HG02678 (cell line): ENCODE results near the gene TRIP4.
"Not testable (repeated sequence)": the region's sequence is repeated elsewhere in the genome, so short reads cannot be mapped to it uniquely, and the experiment has no call there.

Experiments used
- ATAC-seq: cut with Tn5 transposase; IDR thresholded peaks from one replicate; pipeline ENCODE4 v1.9.1; 2021; ENCODE audit warnings: mild to moderate bottlenecking, moderate library complexity; ENCODE audit not compliant: unreplicated experiment

TRIP4 gene

DNA sequence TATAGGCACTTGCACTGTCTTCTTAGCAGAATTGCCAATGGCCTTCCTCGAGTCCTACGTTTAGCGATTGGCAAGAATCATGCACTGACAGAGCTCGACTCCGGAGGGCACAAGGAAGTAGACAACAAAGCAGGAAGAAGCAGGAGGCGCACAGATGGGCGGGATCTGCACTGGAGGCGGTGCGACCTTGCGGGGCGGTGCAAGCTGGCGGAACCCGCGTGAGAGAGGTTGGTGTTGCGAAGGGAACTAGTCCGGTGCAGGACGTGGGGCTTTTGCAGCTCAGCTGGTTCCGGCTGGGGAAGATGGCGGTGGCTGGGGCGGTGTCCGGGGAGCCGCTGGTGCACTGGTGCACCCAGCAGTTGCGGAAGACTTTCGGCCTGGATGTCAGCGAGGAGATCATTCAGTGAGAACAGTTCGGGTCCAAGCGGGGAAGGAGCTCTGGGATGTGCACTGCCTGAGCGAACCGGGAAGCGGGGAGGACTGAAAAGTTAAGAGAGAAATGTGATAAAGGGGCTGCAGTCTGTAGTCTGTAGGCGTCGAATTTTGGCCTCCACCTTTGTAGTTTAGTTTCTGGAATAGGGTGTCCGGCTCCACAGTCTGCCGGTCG is at the start of gene TRIP4:
Gene TRIP4, plus strand, starts transcription at position 275 of the 607 bp plus-strand sequence. Its CDS starts 28 bp downstream, at position 303.
- ATAC-seq, result peak; percentile 98

- ATAC-seq, result no peak
These were observed 47.3 kb upstream of the TRIP4 start for GRCh38 chr15:64340355-64340754.

DNA sequence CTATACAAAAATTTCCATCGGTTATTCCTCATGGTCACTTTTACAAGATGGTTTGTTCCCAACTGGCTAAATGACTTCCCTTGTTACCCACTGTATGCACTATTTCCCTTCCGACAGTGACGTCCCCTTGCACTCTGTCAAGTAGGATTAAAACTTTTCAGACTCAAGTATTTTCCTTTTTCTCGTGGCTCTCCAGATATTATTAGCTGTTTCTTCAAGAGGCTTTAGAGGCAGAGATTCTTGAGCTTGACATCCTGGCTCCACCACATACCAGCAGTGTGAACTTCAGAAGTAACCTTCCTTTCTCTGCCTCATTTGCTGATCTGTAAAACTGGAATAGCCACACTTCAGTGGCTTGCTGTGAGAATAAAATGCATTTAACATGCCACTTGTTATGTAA is 45.7 kb upstream of the TRIP4 start:
- ATAC-seq, result no peak

GRCh38 chr15:64343222-64343621 is 44.4 kb upstream of the TRIP4 start:
- ATAC-seq, result no peak

GRCh38 chr15:64343841-64344240 is 43.8 kb upstream of the TRIP4 start:
- ATAC-seq, result no peak

DNA sequence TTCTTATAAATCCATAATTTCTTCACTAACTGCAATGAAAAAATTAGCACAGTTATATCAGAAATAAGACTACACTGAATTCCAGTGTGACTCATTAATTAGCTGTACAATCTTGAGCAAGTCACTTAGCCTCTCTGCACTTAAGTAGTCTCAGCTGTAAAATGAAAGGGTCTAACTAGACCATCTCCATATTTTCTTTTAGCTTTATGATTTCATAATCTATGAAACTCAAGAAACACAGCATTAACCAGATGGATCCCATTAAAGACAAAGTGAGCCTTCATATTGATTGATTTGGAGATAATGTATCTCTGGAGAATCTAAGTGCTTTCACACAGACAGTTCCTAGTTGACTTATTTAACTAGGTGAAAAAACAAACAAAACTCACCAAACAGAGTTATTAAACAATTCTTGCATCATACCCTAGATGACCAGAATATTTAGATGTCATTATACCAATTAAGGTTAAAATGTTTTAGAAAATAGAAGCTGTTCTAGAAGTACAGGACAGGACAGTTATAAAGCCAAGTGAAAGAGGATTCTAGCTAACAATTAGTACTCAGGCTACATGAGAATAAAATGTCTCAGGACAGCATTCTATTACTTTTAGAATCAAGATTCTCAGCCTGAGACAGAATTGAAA is 42.9 kb upstream of the TRIP4 start:
- ATAC-seq, result no peak

- not testable (repeated sequence) for ATAC-seq
These were observed 41.4 kb upstream of the TRIP4 start for GRCh38 chr15:64346242-64346641.

DNA sequence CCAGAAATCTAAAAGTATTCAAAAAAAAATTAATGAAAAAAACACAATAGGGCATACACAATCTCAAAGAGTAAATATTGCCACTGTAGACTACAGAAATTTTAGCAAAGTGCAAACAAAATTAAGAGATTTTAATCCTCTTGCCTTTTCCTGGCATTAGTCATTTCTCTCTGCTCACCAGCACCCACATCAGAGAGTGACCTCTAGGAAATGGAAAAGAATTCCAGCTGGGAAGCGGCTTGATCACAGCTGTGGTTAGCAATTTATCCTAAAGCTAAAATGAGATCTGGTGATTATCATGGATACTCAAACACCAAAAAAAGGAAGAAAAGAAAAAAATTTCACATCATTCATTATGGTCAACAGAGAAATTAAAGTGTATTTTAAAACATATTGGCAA is 39.2 kb upstream of the TRIP4 start:
- ATAC-seq, result no peak

DNA sequence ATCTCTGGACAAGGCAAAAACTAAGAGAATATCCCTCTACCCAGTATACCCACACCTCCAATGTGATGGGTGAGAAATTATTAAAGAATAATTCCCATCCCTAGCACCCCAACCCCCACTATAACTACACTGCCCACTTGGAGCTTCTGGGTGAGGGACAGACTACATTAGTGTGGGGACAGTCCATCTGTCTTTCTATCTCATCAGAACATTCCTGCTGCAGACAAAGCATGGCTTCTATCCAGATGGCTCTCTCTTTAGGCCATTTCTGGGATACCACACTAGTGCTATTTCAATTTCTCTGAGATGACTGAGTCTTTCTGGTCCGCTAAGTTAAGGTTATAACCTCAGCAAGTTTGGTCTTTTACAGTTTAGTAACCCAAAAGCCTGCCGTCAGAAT is 38.3 kb upstream of the TRIP4 start:
- ATAC-seq, result no peak

GRCh38 chr15:64351265-64351664 is 36.4 kb upstream of the TRIP4 start:
- ATAC-seq, result no peak

DNA sequence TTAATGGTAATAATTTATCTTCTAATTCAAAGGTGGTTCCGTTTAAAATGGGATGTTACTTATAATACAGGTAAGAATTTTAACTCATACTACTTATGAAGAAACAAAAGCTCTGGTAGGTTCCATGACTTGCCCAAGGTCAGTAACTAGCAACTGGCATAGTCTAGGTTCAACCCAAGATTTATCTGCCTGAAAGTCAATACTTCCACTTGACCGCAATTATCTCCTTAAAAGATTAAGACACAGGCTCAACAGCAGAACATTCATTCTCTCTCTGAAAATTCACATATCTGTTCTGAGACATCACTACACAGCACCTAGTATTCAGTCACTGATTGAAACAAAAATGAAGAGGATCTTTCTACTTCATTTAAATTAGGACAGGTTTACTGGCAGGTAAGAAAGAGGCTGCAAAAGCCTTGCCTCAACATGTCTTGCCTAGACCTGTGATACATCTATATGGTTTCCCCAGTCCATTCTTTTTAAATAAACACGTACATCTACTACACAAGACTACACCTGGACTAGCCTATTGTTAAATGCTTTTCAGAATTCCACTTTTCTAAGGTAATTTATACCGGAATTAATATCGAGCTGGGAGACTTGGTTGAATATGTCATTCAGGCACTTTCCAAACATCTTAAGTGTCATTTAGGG is 32.8 kb upstream of the TRIP4 start:
- no peak for ATAC-seq

- ATAC-seq, result peak; percentile 9
These were observed 32.2 kb upstream of the TRIP4 start for GRCh38 chr15:64355348-64355943.

DNA sequence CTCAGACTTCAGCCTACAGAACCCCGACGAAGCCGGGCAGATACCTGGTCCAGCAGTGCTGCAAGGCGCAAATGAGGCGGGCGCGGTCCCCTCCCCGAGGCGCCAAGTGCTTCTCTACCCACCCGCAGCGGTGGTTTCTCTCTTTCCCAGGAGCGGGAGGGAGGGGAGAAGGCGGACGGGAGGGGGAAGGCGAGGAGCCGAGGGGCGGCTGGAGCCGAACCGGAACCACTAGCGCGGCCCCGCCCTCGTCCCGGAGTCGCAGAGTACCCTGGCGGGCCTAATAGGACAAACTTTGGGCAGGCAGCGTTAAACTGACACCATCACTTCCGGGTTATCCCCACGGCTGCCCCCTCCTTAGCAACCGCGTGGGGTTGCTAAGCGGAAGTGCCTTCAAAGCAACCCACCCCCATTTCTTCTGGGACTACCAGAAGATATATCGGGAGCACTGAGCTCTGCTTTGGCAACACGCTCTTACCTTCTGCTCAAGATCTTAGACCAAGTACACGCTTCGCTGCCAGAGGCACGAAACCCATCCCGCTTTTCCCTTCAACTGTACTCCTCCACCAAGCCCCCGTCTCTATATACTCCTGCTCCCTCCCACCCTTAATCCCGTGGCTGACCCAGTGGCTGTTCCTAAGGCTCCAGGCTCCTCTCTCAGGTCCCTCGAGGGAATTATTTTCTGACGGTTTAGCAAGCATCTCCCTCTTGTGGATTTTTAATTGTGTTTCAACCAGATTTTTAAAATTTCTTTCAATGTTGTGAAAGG is 31.5 kb upstream of the TRIP4 start, which contains the start of gene CSNK1G1:
Gene CSNK1G1, minus strand, starts transcription at position 230 of the 766 bp plus-strand sequence. CDS start 55,674 bp downstream, outside the sequence.
- peak; percentile 97 for ATAC-seq

DNA sequence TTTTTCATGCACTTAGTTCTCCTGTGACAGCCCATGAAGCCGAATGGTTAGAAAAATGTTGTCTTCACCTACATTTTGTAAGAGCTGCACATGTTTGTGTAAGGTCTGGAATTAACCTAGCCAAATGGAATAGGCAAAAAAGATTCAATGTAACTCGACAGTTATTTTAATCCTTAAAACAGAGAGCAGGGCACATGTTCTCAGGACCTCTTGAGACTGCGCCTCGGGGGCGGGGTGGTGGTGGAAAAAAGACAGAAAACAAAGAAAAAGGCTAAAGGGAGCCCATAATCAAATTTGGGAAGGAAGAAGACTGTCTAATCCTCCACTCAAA is 31.0 kb upstream of the TRIP4 start:
- ATAC-seq, result no peak

GRCh38 chr15:64361259-64361658 is 26.4 kb upstream of the TRIP4 start:
- ATAC-seq, result no peak

- no peak for ATAC-seq
These were observed 18.5 kb upstream of the TRIP4 start for GRCh38 chr15:64369078-64369607.

- not testable (repeated sequence) for ATAC-seq
These were observed 16.3 kb upstream of the TRIP4 start for GRCh38 chr15:64371383-64371782.

DNA sequence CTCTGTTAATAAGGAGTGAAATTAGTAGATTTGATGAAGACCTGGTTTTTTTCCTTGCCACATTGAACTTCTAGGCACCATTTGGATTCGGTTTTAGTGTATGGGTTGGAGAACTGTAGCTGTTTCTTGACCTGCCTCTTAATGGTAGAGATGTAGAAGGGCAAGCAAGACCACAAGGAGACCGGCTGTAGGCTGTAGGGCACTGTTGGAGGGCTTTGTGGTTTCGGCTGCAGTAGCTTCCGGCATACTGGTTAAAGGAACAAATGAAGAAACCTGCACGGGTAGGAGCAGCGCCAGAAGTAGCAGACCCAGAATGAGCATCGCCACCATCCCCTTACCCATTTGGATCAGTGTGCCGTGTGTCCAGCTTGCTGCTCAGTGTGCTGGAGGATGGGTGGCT is 14.3 kb upstream of the TRIP4 start:
- no peak for ATAC-seq

GRCh38 chr15:64379216-64379960 is 8.2 kb upstream of the TRIP4 start:
- no peak for ATAC-seq
